GM19099 (cell line): ENCODE data around the gene GFER.

Source experiments
- POLR2A ChIP-seq: IDR thresholded peaks from 3 replicates; pipeline ENCODE4 v1.6.1; 2011; ENCODE audit warnings: low read depth; ENCODE audit not compliant: insufficient read length; ENCODE audit errors: extremely low read depth

GFER gene

GRCh38 chr16:1949507-1949906, 34.5 kb upstream of the GFER start:
- TF ChIP-seq POLR2A, result no peak

- no peak for TF ChIP-seq POLR2A
Measured at GRCh38 chr16:1950047-1950446, 33.9 kb upstream of the GFER start.

GRCh38 chr16:1950559-1950958, 33.4 kb upstream of the GFER start:
- no peak for TF ChIP-seq POLR2A

- no peak for TF ChIP-seq POLR2A
Measured at GRCh38 chr16:1953734-1954133, 30.3 kb upstream of the GFER start.

GRCh38 chr16:1958715-1959268, 25.2 kb upstream of the GFER start:
- no peak for TF ChIP-seq POLR2A

GRCh38 chr16:1959269-1960039, 24.5 kb upstream of the GFER start, which contains the start of gene NDUFB10:
Gene NDUFB10 (plus strand): TSS chr16:1959538. CDS start chr16:1959625, 87 bp downstream.
- TF ChIP-seq POLR2A, result peak; percentile 88

- TF ChIP-seq POLR2A, result peak; percentile 57
Measured at GRCh38 chr16:1960665-1961630, 23.0 kb upstream of the GFER start.

GRCh38 chr16:1961651-1962067, 22.3 kb upstream of the GFER start:
- no peak for TF ChIP-seq POLR2A

GRCh38 chr16:1963806-1964505, 20.0 kb upstream of the GFER start:
- no peak for TF ChIP-seq POLR2A

GRCh38 chr16:1964506-1965395, 19.2 kb upstream of the GFER start, which contains the start of gene RPS2:
Gene RPS2 (minus strand): TSS chr16:1964826. CDS start chr16:1964625, 201 bp downstream.
- TF ChIP-seq POLR2A, result peak; percentile 100

GRCh38 chr16:1965396-1966001, 18.5 kb upstream of the GFER start:
- TF ChIP-seq POLR2A, result no peak

- TF ChIP-seq POLR2A, result peak; percentile 20
Measured at GRCh38 chr16:1966460-1966859, 17.5 kb upstream of the GFER start, which contains the start of gene RNF151. Gene RNF151 (plus strand): TSS chr16:1966856. CDS start chr16:1966882, 26 bp downstream.
